ENCODE measurements around the gene PRSS36.
"Not testable (repeated sequence)": the region's sequence is repeated elsewhere in the genome, so short reads cannot be mapped to it uniquely, and the experiment has no call there.

Gene PRSS36

DNA sequence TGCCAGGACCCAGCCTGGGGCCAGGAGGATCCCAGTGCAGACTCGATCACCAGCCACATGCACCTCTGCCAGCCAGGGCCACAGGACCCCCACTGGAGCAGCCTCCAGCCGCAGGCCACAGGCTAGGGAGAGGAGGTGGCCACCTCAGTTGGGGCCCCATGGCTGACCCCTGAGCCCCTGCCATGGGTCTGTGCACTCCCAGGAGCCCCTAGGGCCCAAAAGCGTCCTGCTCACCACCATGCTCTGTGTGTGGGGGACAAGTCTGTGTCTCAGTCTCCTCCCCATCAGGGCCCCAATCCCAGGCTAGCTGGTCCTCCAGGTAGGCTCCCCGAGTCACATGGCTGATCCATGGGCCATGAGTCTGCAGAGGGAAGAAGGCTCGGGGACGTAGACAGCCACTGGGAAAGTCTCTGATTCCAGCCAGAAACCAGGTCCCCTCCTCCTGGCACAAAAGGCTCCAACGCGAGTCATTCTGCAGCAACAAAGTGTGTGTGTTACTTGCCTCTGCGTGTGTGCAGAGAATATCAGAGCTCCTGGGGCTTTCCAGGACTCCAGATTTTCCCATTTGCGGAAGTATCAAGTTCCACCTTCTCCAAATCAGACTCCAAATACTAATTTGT is 8.3 kb downstream of the PRSS36 start:
- no peak for DNase-seq

DNA sequence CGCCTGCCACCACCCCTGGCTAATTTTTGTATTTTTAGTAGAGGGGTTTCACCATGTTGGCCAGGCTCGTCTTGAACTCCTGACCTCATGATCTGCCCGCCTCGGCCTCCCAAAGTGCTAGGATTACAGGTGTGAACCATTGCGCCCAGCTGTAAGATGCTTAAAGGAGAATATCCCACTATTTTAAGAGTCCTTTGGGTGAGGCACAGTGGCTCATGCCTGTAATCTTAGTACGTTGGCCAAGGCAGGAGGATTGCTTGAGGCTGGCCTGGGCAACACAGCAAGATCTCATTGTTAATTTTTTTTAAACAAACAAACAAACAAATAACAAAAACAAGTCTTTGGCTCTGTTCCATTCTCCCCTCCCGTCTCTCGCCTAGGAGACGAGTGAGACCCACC is 8.8 kb downstream of the PRSS36 start:
- not testable (repeated sequence) for DNase-seq

- DNase-seq = no peak
These were observed 11.0 kb downstream of the PRSS36 start for GRCh38 chr16:31138621-31139578.

DNA sequence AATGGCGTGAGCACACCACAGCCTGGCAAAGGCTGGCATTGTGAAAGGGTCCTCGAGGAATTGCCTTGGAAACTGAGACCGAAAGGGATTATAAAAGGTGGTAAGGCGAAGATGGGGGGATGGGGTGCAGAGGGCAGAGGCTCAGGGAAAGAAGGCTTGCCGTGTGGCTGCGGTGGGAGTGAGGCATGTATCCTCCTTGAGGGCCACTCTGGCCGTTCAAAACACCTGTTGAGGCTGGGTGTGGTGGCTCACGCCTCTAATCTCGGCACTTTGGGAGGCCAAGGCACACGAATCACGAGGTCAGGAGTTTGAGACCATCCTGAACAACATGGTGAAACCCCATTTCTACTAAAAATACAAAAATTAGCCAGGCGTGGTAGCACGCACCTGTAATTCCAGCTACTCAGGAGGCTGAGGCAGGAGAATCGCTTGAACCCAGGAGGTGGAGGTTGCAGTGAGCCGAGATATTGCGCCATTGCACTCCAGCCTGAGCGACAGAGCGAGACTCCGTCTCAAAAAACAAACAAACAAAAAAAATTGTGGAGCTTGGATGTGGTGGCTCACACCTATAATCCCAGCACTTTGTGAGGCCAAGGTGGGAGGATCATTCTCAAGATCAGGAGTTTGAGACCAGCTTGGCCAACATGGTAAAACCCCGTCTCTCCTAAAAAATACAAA is 12.9 kb downstream of the PRSS36 start:
- not testable (repeated sequence) for DNase-seq

- DNase-seq = no peak
These were observed 13.6 kb downstream of the PRSS36 start for GRCh38 chr16:31136287-31136662.

DNA sequence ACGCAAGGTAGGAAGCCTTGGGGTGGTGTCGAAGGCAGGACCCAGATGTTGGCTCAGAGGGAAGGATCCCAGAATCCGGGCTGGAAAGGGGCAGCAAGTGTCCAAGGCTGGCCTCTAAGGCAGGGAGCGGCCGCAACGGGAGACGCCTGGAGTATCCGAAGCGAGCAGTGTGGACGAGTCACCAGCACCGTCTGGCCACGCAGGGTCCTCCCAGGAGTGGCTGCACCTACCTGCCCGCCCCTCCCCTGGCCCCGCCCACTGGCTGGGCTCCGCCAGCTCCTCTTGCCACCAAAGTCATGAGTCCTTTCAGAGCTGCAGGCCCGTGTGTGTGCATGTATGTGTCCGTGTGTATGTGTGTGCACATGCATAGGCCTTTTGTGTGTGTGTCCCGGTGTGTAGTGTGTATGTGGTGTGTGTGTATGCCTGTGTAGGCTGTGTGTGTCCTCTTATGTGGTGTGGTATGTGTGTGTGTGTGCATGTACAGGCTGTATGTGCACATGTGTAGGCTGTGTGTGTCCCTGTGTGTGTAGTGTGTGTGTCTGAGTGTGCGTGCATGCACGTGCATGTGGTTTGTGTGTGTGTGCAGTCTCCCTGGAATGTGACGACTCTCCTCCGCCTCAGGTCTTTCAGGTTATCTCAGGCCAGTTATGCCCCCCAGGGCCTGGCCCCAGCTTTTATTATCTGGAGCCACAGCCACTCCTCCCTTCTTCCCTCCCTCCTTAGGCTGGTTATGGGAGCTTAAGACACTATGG is 14.2 kb downstream of the PRSS36 start, which contains the start of gene PRSS8:
Gene PRSS8 (minus strand): TSS at position 193 of the 752 bp plus-strand sequence. CDS start 229 bp downstream, outside the sequence.
- DNase-seq = no peak

GRCh38 chr16:31134625-31135534 is 15.0 kb downstream of the PRSS36 start:
- no peak for DNase-seq

GRCh38 chr16:31134091-31134571 is 15.7 kb downstream of the PRSS36 start:
- no peak for DNase-seq

- no peak for DNase-seq
These were observed 16.8 kb downstream of the PRSS36 start for GRCh38 chr16:31133046-31133501.

- no peak for DNase-seq
These were observed 17.4 kb downstream of the PRSS36 start for GRCh38 chr16:31132303-31132979.

GRCh38 chr16:31131841-31132271 is 18.0 kb downstream of the PRSS36 start:
- no peak for DNase-seq

GRCh38 chr16:31131416-31131815 is 18.4 kb downstream of the PRSS36 start:
- DNase-seq = no peak

DNA sequence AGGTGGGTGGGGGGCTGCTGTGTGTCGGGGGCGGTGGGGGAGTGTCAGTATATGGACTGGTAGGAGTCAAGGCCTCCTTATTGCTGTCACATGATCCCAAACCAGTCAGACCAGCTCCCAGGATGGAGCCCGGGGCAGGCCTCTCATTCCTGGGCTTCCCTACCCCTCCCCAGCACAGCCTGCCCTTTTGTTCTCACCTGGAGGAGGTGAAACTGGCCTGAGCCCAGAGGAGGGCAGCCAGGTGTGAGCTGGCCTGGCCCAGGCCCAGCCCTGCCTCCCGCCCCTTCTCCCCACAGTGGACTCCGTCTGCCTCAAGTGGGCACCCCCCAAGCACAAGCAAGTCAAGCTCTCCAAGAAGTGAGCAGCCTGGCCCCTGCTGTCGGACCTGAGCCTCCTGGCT is 19.0 kb downstream of the PRSS36 start:
- DNase-seq = no peak

DNA sequence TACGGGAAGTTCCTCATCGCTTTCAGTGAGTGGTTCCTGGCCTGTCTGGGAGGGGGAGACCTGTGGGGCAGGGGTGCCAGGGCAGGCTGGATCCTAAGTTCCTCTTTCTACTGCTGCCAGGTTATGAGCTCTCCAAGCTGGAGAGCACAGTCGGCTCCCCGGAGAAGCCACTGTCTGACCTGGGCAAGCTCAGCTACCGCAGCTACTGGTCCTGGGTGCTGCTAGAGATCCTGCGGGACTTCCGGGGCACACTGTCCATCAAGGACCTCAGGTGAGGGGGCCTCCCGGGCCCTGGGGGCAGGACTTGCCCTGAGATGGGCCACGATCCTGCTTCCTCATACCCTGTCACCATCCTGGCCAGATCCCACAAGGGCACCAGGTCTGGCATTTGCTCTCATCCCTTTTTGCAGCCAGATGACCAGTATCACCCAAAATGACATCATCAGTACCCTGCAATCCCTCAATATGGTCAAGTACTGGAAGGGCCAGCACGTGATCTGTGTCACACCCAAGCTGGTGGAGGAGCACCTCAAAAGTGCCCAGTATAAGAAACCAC is 19.5 kb downstream of the PRSS36 start:
- DNase-seq = no peak

- DNase-seq = no peak
These were observed 20.1 kb downstream of the PRSS36 start for GRCh38 chr16:31129568-31130335.

DNA sequence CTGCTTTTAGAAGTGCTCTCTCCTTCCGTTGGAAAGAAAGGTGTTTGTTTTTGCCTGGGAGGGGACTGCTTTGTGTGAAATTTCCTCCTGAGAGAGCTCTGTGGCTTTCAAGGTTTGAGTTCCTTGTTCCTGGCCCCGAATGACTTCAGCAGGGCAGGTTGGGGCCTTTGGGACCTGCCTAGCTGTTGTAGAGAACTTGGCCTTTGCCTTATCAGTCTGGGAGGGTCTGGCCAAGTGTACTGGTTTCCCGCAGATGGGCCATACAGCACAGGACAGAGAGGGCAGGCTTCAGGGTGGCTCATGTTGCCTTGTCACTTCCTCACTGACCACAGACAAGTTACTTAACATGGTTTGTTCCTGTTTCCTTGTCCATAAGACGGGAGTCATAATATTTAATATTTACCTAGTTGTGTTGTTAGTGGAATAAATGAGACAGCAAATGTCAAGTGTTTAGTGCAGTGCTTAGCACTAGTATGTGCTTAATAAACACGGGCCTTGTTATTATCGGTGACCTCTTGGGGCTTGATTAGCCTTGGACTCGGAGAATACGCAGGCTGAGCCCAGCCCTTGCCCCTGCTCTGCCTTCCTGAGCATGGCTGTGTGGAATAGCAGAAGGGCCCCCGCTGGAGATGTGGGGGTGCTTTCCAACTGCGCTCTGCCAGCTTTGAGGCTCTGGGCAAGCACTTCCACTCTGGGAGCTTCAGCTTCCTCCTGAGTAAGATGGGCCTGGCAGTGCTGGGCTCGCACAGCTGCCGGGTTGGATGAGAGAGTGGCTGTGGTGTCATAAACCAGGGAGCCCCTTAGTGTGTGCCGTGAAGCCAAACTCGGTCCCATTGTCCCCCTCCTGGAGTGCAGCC is 20.9 kb downstream of the PRSS36 start:
- DNase-seq = no peak

DNA sequence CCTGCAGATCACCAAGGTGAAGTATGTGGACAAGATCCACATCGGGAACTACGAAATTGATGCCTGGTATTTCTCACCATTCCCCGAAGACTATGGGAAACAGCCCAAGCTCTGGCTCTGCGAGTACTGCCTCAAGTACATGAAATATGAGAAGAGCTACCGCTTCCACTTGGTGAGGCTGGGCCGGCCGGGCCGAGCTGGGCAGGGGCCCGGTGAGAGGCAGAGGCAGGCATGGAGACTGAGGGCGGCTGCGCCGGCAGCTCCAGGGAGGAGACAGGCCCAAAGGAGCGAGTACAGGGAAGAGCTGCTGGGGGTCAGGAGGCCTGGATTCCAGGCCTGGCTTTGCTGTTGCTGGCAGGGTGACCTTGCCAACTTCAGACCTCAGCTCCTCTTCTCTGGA is 22.7 kb downstream of the PRSS36 start:
- DNase-seq = no peak

- no peak for DNase-seq
These were observed 24.0 kb downstream of the PRSS36 start for GRCh38 chr16:31125844-31126243.

DNA sequence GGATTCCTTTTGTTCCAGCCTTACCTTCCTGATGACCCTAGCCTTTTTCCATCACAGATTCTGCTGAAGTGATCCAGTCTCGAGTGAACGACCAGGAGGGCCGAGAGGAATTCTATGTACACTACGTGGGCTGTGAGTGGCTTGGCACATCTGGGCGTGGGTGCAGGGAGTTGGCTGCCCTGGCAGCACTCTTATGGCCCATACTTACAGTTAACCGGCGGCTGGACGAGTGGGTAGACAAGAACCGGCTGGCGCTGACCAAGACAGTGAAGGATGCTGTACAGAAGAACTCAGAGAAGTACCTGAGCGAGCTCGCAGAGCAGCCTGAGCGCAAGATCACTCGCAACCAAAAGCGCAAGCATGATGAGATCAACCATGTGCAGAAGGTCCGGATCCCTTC is 29.7 kb downstream of the PRSS36 start:
- DNase-seq = no peak

Measured in stimulated activated CD4-positive, alpha-beta T cell treated with anti-CD3 and anti-CD28 coated beads, Interleukin-1b, Interleukin-23, amount 100 ng/mL, for 48 hours (primary cell).